SIG-M5 treated with dmso at 0.1 percent for 504 hours (cell line): Measurements from ENCODE around the gene GBP3.
"Not testable (repeated sequence)": the region's sequence is repeated elsewhere in the genome, so short reads cannot be mapped to it uniquely, and the experiment has no call there.

Experiments used
- DNase-seq: peaks from one replicate; lab custom pipeline; 2025; ENCODE audit not compliant: unreplicated experiment; lab: John Stamatoyannopoulos, UW

Gene GBP3, protein sequence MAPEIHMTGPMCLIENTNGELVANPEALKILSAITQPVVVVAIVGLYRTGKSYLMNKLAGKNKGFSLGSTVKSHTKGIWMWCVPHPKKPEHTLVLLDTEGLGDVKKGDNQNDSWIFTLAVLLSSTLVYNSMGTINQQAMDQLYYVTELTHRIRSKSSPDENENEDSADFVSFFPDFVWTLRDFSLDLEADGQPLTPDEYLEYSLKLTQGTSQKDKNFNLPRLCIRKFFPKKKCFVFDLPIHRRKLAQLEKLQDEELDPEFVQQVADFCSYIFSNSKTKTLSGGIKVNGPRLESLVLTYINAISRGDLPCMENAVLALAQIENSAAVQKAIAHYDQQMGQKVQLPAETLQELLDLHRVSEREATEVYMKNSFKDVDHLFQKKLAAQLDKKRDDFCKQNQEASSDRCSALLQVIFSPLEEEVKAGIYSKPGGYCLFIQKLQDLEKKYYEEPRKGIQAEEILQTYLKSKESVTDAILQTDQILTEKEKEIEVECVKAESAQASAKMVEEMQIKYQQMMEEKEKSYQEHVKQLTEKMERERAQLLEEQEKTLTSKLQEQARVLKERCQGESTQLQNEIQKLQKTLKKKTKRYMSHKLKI

DNA sequence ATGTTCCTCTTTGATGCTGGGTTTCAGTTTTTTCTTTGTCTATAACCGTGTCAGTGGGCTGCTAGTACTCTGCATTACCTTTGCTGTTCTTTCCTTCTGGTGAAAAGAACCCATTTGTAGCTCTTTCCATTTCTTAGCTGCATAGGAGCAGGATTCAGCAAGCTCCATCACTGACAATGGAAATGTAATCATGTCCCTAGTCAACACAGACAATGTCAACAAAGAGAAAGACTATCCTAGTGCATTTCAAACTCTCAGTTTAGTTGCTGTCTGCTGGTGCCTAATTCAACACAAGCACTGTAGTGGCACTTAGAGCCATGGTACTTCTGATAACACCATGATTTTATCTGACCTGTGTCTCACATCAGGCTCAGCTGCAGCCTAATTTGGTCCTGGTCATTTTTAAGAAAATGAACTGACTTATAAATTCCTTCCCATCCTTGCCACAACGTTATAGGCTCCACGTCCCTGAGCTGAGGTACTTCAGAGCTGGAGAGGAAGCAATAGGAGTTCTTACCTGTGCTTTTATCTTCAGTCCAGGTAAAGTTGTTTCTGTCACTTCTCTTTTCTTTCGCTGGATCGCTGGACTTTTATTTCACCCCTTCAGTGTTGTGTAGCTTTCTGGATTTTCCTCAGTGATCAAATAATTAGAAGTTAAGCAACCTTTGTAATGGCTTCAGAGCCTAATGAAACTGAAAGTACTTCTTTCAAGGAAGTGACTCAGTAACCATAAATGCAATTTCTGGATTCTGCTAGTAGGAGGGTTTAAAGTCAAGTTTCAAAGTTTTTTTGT, at the start of gene GBP3:
Gene GBP3, minus strand, starts transcription at position 700 of the 793 bp plus-strand sequence. CDS start 2,145 bp downstream, outside the sequence.
- DNase-seq: peak; percentile 81

DNA sequence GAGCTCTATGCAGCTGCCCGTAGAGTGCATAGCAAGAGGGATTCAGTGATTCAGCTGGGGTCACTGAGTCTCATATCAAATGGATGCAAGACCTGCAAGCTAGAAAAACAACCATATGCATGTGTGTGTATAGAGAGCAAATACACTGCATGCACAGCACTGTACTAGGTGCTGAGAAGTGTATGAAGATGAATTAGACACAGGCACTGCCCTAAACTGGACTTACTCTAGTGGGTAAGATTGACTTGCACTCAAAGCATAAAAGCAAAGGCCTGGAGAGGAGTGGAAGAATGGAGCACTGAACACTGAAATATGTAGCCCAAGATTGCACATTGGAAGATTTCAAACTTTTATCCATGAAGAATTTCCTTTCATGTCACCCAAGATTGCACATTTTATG, 47.8 kb upstream of the GBP3 start:
- no peak for DNase-seq

GRCh38 chr1:89069951-89070350, 47.3 kb upstream of the GBP3 start:
- no peak for DNase-seq

- no peak for DNase-seq
Measured at GRCh38 chr1:89068291-89068690, 45.6 kb upstream of the GBP3 start.

- no peak for DNase-seq
Measured at GRCh38 chr1:89065079-89065868, 42.6 kb upstream of the GBP3 start, which contains the start of gene GBP1. GBP1 (minus strand) TSS chr1:89065208; CDS start chr1:89063234, 1,974 bp downstream.

GRCh38 chr1:89064632-89065031, 42.0 kb upstream of the GBP3 start:
- no peak for DNase-seq

DNA sequence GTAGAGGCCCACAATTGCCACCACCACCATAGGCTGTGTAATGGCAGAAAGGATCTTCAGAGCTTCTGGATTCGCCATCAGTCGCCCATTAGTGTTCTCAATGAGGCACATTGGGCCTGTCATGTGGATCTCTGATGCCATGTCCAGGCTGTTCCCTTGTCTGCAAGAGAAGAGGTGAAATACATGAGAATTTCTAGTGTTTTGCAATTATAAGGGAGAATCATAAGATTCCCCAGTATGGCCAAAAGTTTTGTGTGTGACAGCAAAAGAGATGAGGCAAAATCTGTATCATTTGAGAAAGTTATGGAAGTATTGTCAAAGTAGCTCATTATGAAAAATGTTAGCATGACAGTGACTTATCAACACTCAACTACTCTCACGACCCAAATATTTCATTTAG, 40.4 kb upstream of the GBP3 start:
- no peak for DNase-seq

DNA sequence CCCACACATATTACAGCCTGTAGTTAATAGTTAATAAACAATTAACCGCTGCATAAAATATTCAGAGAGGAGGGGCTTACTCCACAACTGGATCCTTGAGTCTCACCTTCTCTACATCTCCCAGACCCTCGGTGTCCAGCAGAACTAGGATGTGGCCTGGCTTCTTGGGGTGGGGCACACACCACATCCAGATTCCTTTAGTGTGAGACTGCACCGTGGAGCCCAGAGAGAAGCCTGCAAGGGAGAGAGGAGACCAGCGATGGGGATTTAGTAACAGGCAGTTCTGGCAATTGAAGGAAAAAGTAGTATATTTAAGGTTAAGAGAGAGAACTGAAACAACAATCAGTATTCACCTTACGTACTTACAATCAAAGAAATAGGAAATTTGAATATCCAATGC, 37.4 kb upstream of the GBP3 start:
- DNase-seq: no peak

GRCh38 chr1:89051955-89052312, 29.3 kb upstream of the GBP3 start:
- no peak for DNase-seq

GRCh38 chr1:89051300-89051954, 28.8 kb upstream of the GBP3 start:
- no peak for DNase-seq

DNA sequence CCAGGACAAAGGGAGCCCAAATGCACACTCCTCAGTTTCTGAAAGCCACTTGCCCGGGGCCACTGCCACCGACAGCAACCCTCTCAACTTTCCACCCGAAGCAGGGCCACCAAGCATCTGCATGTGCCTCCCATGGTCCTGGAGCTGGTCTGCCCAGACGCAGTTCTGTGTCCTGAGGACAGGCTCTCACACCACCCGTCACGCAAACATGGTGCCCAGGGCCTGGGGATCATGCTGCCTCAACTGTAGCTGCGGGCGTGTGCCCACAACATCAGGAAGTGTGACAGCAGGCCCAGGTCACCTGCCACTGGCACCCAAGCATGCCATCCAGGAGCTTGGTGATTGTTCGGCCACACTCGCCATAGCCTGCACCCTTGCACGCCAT, 28.0 kb upstream of the GBP3 start:
- no peak for DNase-seq

GRCh38 chr1:89049901-89050648, 27.4 kb upstream of the GBP3 start:
- DNase-seq: not testable (repeated sequence)

- DNase-seq: not testable (repeated sequence)
Measured at GRCh38 chr1:89049187-89049586, 26.5 kb upstream of the GBP3 start.

GRCh38 chr1:89047734-89048133, 25.1 kb upstream of the GBP3 start:
- no peak for DNase-seq

DNA sequence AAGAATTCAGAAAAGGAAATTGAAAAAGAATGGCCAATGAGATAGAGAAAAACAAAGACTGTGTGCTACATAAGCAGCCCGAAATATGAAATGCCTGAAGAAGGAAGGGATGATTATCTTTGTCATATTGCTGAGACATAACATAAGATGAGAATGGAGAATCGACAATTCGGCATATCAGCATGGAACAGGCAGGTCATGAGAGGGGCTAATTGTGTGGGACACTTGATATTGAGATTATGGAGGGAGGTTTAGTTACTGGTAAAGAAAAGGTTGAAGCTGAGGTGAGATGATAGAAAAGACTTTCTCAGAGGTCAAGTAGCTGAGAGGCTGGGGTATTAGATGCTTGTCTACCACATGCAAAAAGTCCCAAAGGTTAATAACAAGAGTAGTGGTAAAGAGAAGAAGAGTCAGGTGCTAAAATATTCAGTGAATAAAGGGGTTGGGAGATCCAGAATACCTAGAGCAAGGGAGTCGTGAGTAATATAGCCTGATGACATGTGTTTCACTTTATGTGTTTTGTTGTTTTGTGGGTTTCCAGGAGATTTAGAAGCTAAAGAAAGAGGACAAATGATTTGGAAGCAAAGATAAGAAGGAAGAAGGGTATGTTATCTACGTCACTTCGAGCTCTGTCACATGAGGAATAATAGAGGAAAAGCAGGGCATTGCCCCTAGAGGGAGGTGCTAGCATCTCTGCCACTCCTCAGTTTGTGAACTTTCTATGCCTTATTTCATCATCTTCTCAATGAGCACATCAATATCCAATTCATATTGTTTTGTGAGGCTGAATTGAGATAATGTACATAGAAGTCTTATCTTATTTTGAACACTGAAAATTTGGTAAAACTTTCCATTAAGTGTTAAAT, 23.9 kb upstream of the GBP3 start:
- DNase-seq: not testable (repeated sequence)

- DNase-seq: no peak
Measured at GRCh38 chr1:89044970-89045721, 22.5 kb upstream of the GBP3 start.

DNA sequence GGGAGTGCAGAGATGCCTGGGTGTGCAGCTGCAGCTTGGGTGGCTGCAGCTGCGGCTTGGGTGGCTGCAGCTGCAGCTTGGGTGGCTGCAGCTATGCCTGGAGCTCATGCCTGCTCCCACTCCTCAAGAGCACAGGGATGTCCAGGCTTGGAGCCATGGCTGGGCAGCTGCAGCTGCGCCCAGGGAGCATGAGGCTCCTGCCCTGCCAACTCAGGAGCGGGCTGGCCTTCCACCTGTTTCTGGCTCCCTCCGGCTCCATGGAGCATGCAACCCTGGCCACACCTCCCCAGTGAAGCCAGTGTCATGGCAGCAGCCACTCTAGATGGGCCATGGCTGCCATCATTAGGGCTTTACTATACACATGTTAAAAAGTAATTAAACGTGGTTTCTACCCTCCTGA, 21.3 kb upstream of the GBP3 start:
- no peak for DNase-seq

DNA sequence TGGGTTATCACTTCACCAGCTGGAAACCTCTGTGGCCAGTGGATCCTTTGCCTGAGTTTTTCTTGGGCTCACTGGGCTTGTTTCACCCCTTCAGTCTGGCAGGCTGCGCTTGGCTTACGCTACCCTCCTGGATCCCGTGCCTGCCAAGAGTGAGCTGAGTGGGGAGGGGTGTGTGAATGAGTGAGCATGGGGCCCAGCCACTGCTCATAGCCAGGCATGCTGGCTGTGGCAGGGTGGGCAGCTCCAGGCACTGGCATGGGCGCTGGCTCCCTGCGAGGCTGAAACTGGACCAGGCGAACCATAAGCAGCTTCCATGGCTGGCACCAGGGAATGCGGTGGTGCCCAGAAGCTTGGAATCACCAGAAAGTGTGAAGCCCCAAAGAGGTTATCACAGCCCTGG, 19.8 kb upstream of the GBP3 start:
- DNase-seq: no peak
